CD4-positive, alpha-beta T cell treated with Interleukin-15 for 1 hour (primary cell): ENCODE data around the gene PTPN11.
"Not testable (repeated sequence)": the region's sequence is repeated elsewhere in the genome, so short reads cannot be mapped to it uniquely, and the experiment has no call there.

Experiments
- DNase-seq: peaks from one replicate; pipeline ENCODE4 v3.0.0-alpha.2; 2020

Gene PTPN11

DNA sequence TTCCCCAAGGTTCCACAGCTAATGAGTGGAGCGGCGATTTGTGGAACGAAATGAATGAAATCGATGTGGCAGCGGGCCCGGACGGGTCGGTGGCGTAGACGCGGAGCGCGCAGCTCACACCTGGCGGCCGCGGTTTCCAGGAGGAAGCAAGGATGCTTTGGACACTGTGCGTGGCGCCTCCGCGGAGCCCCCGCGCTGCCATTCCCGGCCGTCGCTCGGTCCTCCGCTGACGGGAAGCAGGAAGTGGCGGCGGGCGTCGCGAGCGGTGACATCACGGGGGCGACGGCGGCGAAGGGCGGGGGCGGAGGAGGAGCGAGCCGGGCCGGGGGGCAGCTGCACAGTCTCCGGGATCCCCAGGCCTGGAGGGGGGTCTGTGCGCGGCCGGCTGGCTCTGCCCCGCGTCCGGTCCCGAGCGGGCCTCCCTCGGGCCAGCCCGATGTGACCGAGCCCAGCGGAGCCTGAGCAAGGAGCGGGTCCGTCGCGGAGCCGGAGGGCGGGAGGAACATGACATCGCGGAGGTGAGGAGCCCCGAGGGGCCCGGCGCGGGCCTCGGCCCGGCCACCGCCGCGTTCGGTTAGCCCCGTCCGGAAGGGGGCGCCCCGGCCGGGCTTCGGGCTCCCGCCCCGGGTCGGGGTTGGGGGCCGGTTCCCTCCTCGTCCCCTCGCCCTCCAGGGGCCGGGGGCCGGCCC is at the start of gene PTPN11:
Gene PTPN11 (plus strand): TSS at position 340 of the 689 bp plus-strand sequence. CDS start 165 bp downstream, at position 505.
- peak; percentile 86 for DNase-seq

DNA sequence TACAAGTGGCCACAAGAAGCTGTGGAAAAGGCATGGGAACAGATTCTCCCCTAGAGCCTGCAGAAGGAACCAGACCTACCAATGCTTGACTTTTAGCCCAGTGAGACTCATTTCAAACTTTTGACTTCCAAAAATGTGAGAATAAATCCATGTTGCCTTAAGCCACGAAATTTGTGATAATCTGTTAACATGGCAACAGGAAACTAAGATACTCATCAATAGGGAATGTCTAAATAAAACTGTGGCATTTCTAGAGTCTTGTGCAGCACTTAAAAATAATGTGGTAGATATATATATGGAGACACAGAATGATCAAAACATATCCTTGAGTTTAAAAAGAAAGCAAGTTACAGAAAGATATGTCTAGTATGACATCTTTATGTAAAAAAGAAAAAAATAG is 48.5 kb upstream of the PTPN11 start:
- DNase-seq: no peak

DNA sequence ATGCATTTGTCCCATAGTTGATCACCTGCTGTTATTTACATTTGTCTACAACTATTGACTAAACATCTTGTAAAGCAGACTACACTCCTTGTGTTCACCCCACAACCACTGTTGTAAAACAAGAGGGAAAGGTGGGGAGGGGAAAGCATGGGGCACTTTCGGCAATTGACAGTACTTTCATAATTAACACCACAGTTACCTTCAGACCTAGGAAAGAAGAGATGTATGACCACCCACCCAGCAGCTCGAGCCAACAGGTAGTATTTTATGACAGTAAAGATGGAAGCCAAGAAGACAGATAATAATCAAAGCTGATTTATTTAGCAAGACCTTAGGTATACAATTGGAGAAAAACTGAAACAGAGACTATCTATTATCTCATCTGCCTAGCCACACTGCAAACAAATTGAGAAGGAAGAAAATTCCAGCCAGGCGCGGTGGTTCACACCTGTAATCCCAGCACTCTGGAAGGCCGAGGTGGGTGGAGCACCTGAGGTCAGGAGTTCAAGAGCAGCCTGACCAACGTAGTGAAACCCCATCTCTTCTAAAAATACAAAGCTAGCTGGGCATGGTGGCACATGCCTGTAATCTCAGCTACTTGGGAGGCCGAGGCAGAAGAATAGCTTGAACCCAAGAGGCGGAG is 47.8 kb upstream of the PTPN11 start:
- DNase-seq: no peak

DNA sequence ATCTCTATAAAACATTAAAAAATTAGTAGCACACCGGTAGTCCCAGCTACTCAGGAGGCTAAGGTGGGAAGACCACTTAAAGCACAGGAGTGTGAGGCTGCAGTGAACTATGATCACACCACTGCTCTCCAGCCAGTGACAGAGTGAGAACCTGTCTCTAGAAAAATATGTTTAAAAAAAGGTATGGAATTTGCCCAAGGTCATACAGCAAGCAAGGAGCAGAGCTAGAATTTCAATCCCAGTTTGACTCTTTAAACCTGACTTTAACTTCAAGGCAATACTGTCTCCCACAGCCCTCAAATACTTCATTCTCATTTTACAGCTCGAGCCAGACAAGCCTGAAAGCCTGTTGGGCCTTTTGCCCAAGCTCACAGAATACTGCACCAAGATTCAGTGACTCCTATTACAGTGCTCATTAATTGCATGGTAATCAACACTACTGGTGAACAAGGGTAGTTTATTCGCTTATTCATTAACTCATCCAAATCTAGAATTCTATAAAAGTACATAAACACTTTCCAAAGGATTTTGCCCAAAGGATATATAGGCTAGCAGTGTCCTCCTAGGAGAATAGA is 44.5 kb upstream of the PTPN11 start:
- no peak for DNase-seq

DNA sequence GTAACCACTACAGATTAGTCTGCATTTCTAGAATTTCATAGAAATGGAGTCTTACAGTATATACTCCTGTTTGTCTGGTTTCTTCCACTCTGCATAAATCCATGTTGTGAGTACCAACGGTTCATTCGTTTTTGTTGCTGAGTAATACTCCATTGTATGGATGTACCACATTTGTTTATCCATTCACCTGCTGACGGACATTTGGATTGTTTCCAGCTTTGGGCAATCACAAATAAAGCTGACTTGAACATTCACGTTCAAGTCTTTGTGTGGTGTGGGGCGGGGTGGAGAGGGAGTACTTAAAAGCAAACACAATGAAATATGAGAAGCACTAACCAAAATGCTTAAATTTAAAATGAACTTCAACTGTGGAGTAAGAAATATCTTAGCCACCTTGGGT is 43.6 kb upstream of the PTPN11 start:
- DNase-seq: no peak

DNA sequence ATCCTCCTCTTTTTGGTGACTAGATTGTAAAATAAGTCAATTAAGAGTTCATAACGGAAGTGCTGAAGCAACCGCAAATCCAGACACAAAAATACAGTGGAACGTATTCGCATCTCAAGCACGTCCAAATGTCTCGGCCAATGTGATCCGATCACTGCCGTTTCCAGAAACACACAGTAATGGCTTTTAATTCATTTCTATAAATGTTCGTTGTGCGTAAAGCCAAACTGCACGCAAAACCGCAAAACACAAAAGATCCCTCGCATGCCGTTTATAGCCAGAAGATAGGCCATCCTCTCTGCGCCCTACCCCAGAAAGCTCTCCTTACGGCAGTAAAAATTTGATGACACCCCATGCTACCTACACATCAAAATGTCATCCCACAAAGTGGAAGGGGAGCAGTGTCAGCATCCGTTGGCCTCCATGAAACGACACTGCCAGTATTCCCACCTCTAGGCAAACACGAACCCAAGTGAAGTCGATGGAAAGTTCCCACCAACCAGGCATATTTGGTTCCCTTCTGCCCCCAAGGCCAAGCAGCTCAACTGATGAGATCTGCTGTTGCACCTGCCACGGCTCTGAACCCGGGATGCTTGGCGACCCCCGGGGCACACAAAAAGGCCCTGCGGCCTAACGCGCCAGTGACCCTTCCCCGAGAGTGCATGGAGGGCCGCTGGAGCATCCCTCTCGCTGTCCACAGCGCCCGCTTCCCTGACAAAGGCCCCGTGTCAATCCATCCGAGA is 37.9 kb upstream of the PTPN11 start:
- no peak for DNase-seq

DNA sequence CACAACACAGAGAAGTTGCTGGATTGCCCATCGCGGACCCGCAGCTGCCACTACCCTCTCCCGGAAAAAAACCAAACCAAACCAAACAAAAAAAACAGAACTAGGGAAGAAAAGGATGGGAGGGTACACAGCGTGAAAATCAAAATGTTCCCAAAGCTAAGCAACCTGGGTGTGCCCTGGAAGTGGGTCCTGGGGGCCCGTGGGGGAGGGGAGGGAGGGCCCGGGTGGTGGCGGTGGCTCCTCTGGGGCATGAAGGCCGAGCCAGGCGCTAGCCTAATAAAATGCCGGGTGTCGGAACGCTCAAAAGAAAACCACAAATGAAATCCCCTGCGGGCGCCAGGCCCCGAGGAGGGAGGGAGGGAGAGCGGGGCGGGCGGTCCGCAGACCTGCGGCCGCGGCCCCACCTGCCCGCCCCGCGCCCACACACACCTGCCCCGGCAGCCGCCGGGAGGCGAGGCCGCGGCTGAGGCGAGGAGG is 37.3 kb upstream of the PTPN11 start:
- peak; percentile 33 for DNase-seq

DNA sequence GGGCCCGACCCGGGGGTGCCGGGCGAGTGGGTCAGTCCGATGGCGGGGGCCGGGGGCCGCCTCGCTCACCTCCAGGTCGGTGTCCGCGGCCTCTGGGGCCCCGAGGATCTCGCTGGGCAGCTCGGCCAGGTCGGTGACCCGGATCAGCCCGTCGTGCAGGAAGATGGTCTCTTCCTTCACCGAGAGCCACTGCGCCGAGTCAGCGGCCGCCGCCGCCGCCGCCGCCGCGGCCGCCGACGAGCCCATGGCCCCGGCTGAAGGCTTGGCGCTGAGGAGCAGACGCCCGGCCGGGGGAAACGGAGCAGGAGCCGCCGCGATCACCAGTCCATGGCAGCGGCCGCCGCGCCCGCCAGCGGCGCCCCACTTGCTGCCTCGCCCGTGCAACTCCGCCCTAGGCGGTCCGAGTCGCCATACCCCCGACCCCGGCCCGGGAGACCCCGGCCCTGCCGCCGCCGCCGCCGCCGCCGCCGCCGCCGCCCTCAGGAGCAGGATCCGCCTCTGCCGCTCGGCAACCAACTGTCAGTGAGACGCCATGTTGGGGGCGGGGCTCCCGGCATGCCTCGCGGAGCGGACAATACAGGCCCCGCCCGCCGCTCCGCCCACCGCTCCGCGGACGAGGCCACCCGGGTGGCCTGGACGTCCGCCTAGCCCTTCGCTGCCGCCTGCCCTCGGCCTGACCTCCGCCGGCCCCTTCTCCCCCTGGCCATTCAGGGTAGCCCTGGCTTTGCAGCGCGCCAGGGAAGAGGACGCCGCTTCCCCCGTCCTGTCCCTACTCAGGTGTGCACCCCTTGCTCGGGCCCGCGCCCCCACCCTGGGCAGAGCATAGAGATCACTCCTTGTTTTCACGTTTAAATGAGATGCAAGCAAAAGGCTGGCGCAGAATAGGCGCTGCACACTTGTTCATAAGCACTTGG is 36.6 kb upstream of the PTPN11 start, which contains the start of gene HECTD4:
Gene HECTD4 (minus strand): TSS at position 549 of the 914 bp plus-strand sequence. CDS start 303 bp downstream, at position 246.
- DNase-seq: peak; percentile 88

DNA sequence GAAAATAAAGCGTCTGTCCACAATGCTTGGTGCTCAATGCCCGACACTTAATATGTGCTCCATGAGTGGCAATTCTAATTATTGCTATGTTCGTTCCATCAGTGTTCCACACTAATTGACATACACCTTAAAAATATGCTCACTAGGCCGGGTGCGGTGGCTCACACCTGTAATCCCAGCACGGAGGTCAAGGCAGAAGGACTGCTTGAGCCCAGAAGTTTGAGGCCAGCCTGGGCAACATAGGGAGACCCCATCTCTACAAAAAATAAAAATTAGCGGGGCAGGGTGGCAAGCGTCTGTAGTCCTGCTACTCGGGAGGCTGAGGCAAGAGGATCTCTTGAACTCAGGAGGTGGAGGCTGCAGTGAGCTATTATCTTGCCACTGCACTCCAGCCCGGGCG is 35.9 kb upstream of the PTPN11 start:
- no peak for DNase-seq

DNA sequence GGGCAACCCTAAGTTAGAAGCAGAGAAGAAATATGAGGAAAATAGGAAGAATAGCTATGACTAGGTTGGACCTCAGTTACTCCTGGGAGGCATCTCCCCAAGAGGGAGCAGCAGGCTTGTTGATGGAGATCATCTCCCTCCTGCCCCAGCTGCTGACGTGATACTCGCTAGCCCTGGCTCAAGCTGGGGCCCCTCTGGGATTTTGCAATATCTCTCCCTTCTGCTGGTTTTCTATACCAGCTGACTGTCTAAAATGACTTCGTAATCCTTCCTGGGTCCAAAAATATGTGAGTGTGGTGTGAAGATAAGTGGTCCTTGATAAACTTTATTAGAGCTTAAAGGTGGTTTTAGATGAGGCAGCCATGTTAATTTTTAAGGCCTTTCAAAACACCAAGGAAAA is 32.0 kb upstream of the PTPN11 start:
- no peak for DNase-seq

DNA sequence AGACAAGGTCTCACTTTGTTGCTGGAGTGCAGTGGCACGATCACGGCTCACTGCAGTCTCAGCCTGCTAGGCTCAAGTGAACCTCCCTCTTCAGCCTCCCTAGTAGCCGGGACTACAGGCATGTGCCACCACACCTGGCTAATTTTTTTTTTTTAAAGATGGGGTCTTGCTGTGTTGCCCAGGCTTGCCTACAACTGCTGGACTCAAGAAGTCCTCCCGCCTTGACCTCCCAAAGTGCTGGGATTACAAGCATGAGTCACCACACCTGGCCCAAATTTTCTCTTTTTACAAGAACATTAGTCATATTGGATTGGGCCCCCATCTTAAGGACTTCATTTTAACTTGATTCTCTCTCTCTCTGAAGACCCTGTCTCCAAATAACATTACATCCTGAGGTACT is 29.5 kb upstream of the PTPN11 start:
- no peak for DNase-seq

DNA sequence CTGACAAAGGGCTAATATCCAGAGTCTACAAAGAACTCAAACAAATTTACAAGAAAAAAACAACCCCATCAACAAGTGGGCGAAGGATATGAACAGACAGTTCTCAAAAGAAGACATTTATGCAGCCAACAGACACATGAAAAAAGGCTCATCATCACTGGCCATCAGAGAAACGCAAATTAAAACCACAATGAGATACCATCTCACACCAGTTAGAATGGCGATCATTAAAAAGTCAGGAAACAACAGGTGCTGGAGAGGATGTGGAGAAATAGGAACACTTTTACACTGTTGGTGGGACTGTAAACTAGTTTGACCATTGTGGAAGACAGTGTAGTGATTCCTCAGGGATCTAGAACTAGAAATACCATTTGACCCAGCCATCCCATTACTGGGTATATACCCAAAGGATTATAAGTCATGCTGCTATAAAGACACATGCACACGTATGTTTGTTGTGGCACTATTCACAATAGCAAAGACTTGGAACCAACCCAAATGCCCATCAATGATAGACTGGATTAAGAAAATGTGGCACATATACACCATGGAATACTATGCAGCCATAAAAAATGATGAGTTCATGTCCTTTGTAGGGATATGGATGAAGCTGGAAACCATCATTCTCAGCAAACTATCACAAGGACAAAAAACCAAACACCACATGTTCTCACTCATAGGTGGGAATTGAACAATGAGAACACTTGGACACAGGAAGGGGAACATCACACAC is 28.7 kb upstream of the PTPN11 start:
- DNase-seq: not testable (repeated sequence)

DNA sequence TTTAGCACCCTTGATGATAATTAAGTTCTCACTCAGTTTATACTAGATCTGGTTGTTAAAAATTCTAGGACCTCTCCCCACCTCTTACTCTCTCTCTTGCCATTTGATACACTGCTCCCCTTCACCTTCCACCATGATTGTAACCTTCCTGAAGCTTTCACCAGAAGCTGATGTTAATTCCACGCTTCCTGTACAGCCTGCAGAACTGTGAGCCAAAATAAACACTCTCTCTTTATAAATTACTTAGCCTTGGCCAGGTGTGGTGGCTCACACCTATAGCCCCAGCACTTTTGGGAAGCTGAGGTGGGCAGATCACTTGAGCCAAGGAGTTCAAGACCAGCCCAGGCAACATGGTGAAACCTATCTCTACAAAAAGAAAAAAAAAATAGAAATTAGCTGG is 25.4 kb upstream of the PTPN11 start:
- DNase-seq: no peak

DNA sequence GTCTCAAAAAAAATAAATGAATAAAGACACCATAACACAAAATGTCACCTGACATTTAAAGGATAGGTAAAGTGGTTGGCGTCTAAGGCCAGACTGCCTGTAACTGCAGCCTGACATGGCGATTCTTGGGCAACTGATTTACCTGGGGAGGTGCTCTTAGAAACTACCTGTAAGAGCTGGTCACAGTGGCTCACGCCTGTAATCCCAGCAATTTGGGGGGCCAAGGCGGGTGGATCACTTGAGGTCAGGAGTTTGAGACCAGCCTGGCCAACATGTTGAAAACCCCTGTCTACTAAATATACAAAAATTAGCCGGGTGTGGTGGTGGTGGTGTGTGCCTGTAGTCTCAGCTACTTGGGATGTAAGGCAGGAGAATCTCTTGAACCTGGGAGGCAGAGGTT is 17.7 kb upstream of the PTPN11 start:
- no peak for DNase-seq

DNA sequence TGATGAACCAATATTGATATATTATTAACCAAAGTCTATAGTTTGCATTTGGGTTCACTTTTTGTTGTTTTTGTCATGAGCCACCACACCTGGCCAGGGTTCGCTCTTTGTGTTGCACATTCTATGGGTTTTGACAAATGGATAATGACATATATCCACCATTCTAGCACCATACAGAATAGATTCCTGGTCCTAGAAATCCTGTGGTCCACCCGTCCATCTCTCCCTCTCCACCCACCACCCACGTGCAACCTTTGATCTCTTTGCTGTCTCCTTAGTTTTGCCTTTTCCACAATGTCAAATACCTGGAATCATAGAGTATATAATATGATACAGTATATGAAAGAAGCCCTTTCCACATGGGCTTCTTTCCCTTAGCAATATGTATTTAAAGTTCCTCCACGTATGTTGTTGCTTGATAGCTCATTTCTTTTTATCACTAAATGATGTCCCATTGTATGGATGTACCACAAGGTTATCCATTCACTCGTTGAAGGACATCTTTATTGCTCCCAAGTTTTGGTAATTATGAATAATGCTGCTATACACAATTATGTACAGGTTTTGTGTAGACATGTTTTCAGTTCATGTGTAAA is 16.7 kb upstream of the PTPN11 start:
- DNase-seq: no peak

DNA sequence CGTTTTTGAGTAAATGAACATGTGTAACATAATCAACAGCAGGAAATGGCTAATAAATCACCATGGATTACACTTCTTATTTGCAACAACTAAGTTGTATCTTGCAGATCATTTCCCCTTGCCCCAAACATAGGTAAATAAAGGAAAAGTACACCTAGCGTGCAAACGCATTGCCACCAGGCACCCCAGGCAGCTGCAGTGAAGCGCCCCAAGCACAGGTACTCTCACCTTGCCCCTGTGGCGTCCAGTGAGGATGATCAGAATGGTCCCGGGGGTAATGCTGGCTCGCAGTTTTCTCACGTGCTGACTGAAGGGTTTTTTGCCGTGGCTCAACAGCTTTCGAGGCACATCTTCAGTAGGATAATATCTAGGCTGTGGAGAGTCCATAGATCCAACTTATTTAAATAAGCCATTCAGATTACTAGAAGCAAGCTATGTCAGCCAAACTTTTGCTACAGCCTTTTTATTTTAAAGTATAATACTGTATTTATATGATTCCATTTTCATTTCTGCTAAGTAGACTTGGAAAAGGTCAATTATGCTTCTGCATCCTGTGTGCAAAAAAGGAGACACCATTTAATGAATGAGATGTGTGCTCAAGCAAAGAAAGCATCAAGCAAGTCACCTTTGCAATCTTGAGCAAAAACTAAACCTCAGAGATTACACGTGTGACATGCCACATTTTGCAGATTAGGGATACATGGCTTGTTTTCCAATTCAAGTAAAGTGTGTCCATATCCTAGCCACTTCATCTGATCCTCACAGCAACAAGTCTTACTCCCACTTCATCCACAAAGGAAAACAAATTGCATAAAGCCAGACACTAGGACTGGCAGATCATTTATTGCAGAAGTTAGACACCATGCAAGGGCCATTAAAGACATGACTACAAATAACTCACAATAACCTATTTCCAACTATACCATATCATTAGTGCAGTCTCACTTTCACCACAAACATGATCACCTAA is 11.9 kb upstream of the PTPN11 start:
- no peak for DNase-seq

DNA sequence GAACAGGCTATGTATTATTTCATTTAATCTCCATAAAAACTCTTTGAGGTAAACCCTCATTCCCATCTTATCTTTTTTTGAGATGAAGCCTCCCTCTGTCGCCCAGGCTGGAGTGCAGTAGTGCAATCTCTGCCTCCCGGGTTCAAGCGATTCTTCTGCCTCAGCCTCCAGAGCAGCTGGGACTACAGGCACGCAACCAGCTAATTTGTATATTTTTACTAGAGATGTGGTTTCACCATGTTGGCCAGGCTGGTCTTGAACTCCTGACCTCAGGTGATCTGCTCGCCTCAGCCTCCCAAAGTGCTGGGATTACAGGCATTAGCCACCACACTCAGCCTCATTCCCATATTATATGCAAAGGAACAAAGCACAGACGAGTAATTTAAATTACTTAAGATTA is 11.1 kb upstream of the PTPN11 start:
- DNase-seq: not testable (repeated sequence)

DNA sequence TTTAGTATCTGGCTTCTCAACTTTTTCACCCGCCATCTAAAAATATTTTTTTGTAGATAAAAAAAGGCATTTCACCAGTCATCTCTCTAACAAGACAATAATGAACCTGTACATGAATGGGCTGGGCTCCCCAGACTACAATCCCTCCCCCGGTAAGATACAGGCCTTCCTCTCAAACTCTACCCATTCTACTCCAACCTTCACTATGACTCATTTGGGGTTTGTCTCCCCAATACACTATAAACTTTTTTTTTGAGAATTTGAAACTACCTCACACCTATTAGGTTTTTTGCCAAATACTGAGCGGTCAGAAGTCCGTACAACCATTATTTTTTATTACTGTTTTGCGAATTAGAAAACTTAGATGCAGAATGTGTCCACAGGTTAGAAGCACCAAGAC is 10.1 kb upstream of the PTPN11 start:
- peak; percentile 20 for DNase-seq

DNA sequence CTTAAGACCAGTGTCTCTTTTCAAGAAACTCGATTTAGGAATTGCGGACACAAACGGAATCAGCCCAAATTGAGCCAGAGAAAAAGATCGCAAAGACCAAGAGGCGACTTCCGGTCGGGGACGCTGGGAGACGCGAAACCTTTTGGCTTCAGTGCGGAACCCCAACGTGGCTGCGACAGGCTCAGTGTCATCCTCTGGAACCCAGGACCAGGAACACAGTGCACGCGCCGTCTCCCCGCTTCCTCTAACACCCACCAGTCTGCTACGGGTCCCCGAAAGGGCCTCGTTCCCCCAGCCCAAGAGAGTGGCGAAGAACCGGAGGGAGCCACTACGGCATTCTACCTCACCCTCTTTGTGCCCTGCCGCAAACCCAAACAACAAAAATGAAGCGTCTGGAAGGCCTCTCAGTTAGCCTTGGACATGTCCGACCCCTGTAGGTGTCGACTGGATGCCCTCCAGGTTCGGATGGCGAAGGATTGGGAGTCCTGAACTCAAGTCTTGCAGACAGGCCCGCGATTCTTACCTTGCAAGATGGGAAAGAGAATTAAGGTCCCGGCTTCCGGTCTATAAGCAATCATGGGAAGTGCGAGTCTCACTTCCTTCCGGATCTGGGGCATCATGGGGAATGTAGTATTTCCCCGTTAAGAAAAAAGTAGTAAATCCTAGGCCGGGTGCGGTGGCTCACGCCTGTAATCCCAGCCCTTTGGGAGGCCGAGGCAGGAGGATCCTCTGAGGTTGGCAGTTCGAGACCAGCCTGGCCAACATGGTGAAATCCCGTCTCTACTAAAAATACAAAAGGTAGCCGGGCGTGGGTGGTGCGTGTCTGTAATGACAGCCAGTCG is 9.5 kb upstream of the PTPN11 start, which contains the start of gene RPL6:
Gene RPL6 (minus strand): TSS at position 542 of the 842 bp plus-strand sequence. CDS start 949 bp downstream, outside the sequence.
- DNase-seq: peak; percentile 82
